HCT116 (cell line): ENCODE data around the gene NBAS.

Experiments
- ATF3 ChIP-seq: IDR thresholded peaks from 2 replicates; pipeline ENCODE4 v1.6.1; 2012
- CEBPB ChIP-seq: IDR thresholded peaks from 2 replicates; pipeline ENCODE4 v1.6.1; 2012; ENCODE audit warnings: low read depth
- CTCF ChIP-seq, 3 experiments: fragments of 200-600 bp in 1 of 3; sonication (generic) in 1 of 3; IDR thresholded peaks in 2 of 3; conservative IDR thresholded peaks in 1 of 3; 2 replicates each; pipeline ENCODE4 v1.5.1; 2012 to 2017; ENCODE audit warnings: low read depth in 2 of 3, low read length in 2 of 3, antibody characterized with exemption in 1 of 3, borderline replicate concordance in 1 of 3, control low read depth in 1 of 3, mild to moderate bottlenecking in 1 of 3, mixed read lengths in 1 of 3, mixed run types in 1 of 3, moderate library complexity in 1 of 3; ENCODE audit not compliant: insufficient read depth in 1 of 3
- EZH2 ChIP-seq: fragments of 200-600 bp; sonication (generic); IDR thresholded peaks from 2 replicates; pipeline ENCODE4 v1.6.1; 2017; ENCODE audit warnings: antibody characterized with exemption, mixed run types
- EZH2phosphoT487 ChIP-seq: fragments of 200-600 bp; IDR thresholded peaks from 2 replicates; pipeline ENCODE4 v1.6.1; 2018; ENCODE audit warnings: antibody characterized with exemption, borderline replicate concordance
- POLR2A ChIP-seq: IDR thresholded peaks from 2 replicates; pipeline ENCODE4 v1.7.0; 2011; ENCODE audit warnings: borderline replicate concordance; ENCODE audit not compliant: insufficient read depth, insufficient read length; ENCODE audit errors: extremely low read depth
- POLR2AphosphoS5 ChIP-seq: IDR thresholded peaks from 2 replicates; pipeline ENCODE4 v1.6.1; 2011; ENCODE audit warnings: mild to moderate bottlenecking, low read depth, low read length, moderate library complexity
- RAD21 ChIP-seq: IDR thresholded peaks from 2 replicates; pipeline ENCODE4 v1.6.1; 2012; ENCODE audit warnings: low read depth, mild to moderate bottlenecking
- REST ChIP-seq: IDR thresholded peaks from 2 replicates; pipeline ENCODE4 v1.6.1; 2012; ENCODE audit warnings: low read depth
- SP1 ChIP-seq: IDR thresholded peaks from 2 replicates; pipeline ENCODE4 v1.6.1; 2012; ENCODE audit warnings: low read depth
- SRF ChIP-seq: IDR thresholded peaks from 2 replicates; pipeline ENCODE4 v1.6.1; 2012; ENCODE audit warnings: low read depth
- ZNF274 ChIP-seq: fragments of 200-500 bp; sonication (Bioruptor generic); IDR thresholded peaks from 2 replicates; pipeline ENCODE4 v1.6.1; 2014; ENCODE audit warnings: mild to moderate bottlenecking, low read depth, low read length, inconsistent platforms

GRCh38 chr2:15348636-15349035, 212.5 kb downstream of the NBAS start:
- TF ChIP-seq CTCF (IDR thresholded peaks at IDR 0.05 in 2 of 3, conservative IDR thresholded peaks at IDR 0.05 in 1 of 3; ENCODE audit: borderline replicate concordance in 1 of 3, insufficient read depth in 1 of 3, low read depth in 2 of 3, low read length in 2 of 3): no peak
- no peak for TF ChIP-seq SRF
- no peak for TF ChIP-seq EZH2
- no peak for TF ChIP-seq POLR2A
- TF ChIP-seq POLR2AphosphoS5: no peak
- TF ChIP-seq SP1: no peak
- no peak for TF ChIP-seq REST
- TF ChIP-seq ZNF274: no peak
- no peak for TF ChIP-seq EZH2phosphoT487
- TF ChIP-seq CEBPB: no peak
- TF ChIP-seq RAD21: no peak
- no peak for TF ChIP-seq ATF3
